GM12873 (cell line): ENCODE measurements around the gene MSI2.

Source experiments
- TF ChIP-seq, protein P1 (sequence below): IDR thresholded peaks from 2 replicates; pipeline ENCODE4 v1.5.1; 2012; ENCODE audit warnings: low read depth, mild to moderate bottlenecking, moderate library complexity, low read length, control low read depth; ENCODE audit not compliant: insufficient read depth; ENCODE audit errors: missing control alignments

The MSI2 gene

DNA sequence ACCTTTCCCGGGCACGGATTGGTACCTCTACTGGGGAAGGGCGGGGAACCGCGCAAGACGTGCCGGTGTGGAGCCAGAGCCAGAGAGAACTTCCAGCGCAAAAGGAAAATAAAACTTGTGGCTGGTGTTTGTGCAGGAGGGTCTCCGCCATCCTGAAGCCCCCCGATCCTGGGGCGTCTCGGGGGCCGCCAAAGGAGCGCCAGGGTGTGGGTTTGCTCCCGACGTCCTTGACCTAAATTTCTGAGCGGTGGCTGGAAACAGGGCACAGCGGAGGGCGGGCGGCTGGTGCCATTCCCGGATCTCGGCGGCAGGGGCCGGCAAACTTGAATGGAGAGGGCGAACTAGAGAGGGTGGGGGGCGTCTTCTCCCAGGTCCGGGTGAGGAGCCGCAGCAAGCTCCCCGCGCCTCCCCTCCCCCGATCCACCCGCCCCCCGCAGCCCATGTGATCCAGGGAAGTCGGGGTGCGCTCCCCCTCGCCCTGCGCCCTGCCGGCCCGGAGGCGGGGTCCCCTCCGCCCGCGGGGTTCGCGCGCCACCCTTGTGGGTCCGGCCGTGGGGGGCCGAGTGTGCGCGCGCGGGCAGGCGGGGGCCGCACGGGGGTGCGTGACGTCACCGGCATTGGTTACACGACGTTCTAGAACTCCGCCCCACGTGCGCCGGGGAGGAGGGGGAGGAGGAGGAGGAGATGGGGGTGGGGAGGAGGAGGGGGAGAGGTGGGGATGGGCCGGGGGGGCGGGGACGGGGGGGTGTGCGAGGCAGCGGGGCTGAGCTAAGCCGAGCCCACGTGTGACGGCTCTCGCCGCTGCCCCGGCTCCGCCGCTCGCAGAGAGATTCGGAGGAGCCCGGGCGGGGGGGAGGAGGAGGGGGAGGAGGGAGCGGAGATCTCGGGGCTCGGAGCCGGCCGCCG, at the start of gene MSI2:
Gene MSI2, plus strand, starts transcription at position 748 of the 906 bp plus-strand sequence. CDS start 220 bp downstream, outside the sequence.
- TF ChIP-seq, protein P1, sequence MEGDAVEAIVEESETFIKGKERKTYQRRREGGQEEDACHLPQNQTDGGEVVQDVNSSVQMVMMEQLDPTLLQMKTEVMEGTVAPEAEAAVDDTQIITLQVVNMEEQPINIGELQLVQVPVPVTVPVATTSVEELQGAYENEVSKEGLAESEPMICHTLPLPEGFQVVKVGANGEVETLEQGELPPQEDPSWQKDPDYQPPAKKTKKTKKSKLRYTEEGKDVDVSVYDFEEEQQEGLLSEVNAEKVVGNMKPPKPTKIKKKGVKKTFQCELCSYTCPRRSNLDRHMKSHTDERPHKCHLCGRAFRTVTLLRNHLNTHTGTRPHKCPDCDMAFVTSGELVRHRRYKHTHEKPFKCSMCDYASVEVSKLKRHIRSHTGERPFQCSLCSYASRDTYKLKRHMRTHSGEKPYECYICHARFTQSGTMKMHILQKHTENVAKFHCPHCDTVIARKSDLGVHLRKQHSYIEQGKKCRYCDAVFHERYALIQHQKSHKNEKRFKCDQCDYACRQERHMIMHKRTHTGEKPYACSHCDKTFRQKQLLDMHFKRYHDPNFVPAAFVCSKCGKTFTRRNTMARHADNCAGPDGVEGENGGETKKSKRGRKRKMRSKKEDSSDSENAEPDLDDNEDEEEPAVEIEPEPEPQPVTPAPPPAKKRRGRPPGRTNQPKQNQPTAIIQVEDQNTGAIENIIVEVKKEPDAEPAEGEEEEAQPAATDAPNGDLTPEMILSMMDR, result no peak

DNA sequence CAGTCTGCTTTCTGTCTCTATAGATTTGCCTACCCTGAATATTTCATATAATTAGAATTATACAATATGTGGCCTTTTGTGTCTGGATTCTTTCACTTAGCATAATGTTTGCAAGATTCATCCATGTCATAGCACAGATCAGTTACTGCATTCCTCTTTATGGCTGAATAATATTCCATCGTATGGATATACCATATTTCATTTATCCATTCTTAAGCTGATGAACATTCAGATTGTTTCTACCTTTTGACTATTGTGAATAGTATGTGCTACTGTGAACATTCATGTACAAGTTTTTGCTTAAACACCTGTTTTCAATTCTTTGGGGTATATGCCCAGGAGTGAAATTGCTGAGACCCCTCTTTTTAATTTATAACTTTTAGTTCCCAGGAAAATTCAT, 49.4 kb upstream of the MSI2 start:
- TF ChIP-seq, protein P1, result no peak

DNA sequence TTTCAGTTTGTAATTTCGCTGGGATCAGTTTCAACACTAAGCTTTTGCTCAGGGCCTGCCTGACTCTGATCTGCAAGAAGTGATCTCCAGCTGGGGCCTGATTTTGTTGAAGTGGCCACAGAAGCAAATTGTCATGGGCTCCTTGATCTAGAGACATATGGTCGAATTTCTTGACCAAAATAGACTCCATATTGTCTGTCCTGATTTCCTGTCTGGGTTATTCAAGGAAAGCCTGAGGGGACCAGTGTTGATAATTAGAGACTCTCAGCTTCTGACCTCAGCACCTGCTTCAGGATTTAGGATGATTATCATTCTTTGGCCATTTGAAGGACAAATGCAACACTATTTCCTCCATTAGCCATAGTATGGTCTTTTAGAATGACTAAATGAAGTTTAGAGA, 48.9 kb upstream of the MSI2 start:
- TF ChIP-seq, protein P1, result no peak

DNA sequence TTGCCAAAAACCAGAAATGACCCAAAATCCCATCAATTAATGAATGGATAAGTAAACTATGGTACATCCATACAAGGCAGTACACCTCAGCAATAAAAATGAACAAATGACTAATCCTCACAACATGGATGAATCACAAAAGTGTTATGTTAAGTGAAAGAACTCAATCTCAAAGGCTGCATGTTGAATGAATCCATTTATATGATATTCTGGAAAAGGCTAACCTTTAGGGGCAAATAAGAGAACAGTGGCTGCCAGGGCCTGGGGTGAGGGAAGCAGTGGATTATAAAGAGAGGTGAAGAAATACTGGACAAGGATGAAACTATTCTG, 46.1 kb upstream of the MSI2 start:
- TF ChIP-seq, protein P1, result no peak

DNA sequence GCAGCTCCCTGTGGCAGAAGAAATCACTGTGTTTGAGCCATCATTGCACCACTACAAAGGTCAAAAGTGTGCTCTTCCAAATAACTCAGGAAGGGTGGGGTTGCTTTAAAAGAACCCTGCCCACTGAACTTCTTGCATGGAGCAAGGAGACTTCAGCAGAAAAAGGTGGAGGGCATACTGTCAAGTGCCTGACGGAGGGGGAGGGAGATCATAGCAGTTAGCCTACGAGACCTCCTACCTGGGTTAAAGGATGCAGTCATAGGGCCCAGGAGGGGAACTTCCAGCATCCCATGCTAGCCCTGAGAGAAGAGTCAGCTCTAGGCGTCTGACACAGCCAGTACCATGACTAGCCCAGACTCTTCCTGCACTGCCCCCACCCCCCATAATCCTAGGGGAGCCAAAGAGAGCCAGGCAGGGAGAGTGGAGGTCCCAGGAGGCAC, 45.3 kb upstream of the MSI2 start:
- TF ChIP-seq, protein P1, result no peak

DNA sequence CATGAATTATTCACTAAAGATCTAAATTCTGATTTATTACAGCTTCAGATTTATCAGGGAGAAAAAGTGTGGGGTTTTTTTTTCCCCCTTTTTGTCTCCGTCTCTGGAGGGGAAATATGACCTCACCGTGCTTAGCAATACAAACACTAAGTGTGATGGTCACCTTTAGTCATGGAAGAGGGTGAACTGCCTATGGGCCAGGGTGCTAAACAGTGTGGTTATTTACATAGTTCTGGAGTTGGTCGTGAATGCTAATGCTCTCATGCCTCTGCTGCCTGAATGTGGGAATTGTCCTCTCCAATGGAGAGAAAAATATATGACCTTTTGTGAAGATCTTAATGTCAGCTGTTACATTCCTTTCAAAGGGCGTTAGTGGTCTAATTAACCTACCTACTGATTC, 44.8 kb upstream of the MSI2 start:
- TF ChIP-seq, protein P1, result no peak

DNA sequence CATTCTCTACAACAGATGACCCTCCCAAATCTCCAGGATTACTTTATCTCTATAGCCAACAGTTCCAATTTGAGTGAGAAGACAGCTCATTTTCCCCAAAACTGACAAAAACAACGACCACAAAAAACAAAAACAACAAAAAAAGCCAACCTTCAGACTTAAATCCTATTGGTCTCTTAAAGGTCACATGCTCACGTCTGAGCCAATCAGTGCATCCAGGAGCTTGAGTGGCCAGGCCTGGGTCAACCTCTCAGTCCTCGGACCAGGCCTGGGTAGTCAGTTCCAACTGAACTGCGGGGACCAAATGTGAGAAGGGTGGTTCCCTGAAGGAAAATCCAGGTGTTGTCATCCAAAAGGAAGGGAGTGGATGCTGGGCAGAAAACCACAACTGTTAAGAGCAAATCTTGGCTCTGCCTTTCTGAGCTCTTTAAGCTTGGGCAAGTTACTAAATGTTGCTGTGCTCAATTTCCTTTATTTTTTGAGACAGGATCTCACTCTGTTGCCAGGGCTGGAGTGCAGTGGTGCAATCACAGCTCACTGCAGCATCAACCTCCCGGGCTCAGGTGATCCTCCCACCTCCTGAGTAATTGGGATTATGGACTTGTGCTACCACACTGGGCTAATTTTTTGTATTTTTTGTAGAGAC, 43.0 kb upstream of the MSI2 start:
- TF ChIP-seq, protein P1, result no peak
